Measurements from ENCODE around the gene OR13A1.
"Not testable (repeated sequence)": the region's sequence is repeated elsewhere in the genome, so short reads cannot be mapped to it uniquely, and the experiment has no call there.

Gene OR13A1

GRCh38 chr10:45302573-45302972, 12.8 kb downstream of the OR13A1 start:
- TF ChIP-seq CTCF (IDR thresholded peaks at IDR 0.05; ENCODE audit: insufficient read depth, low read length, missing control alignments): no peak
- H3K4me3 ChIP-seq (ENCODE audit: low read depth, low read length): no peak overlapping the region
- ChIA-PET POLR2A (no interaction called here), CTCF (no interaction called here)
- no peak for DNase-seq (ENCODE audit: low read depth, low spot score)

GRCh38 chr10:45298341-45298955, 17.0 kb downstream of the OR13A1 start:
- DNase-seq (ENCODE audit: low read depth, low spot score); POLR2A ChIA-PET; CTCF ChIA-PET; H3K4me3 ChIP-seq (ENCODE audit: low read depth, low read length): not testable (repeated sequence)

- ChIA-PET CTCF (no interaction called here), POLR2A (no interaction called here)
- no peak for TF ChIP-seq CTCF (IDR thresholded peaks at IDR 0.05; ENCODE audit: insufficient read depth, low read length, missing control alignments)
- no peak for DNase-seq (ENCODE audit: low read depth, low spot score)
- no peak overlapping the region for H3K4me3 ChIP-seq (ENCODE audit: low read depth, low read length)
Observed at GRCh38 chr10:45294681-45295080, 20.7 kb downstream of the OR13A1 start.

GRCh38 chr10:45286980-45287379, 28.4 kb downstream of the OR13A1 start:
- H3K4me3 ChIP-seq (ENCODE audit: low read depth, low read length): no peak overlapping the region
- ChIA-PET POLR2A (no interaction called here), CTCF (no interaction called here)
- DNase-seq (ENCODE audit: low read depth, low spot score): no peak
- no peak for TF ChIP-seq CTCF (IDR thresholded peaks at IDR 0.05; ENCODE audit: insufficient read depth, low read length, missing control alignments)

GRCh38 chr10:45282061-45282460, 33.3 kb downstream of the OR13A1 start:
- no peak for DNase-seq (ENCODE audit: low read depth, low spot score)
- no peak overlapping the region for H3K4me3 ChIP-seq (ENCODE audit: low read depth, low read length)
- ChIA-PET CTCF (no interaction called here), POLR2A (no interaction called here)
- no peak for TF ChIP-seq CTCF (IDR thresholded peaks at IDR 0.05; ENCODE audit: insufficient read depth, low read length, missing control alignments)

- H3K4me3 ChIP-seq (ENCODE audit: low read depth, low read length): no peak overlapping the region
- DNase-seq (ENCODE audit: low read depth, low spot score): no peak
- TF ChIP-seq CTCF (IDR thresholded peaks at IDR 0.05; ENCODE audit: insufficient read depth, low read length, missing control alignments): no peak
- ChIA-PET CTCF (no interaction called here), POLR2A (no interaction called here)
Observed at GRCh38 chr10:45280113-45280760, 35.2 kb downstream of the OR13A1 start.

GRCh38 chr10:45279682-45280081, 35.7 kb downstream of the OR13A1 start:
- H3K4me3 ChIP-seq (ENCODE audit: low read depth, low read length): no peak overlapping the region
- TF ChIP-seq CTCF (IDR thresholded peaks at IDR 0.05; ENCODE audit: insufficient read depth, low read length, missing control alignments): no peak
- no peak for DNase-seq (ENCODE audit: low read depth, low spot score)
- CTCF ChIA-PET: no interaction called here
- POLR2A ChIA-PET: no interaction called here

All from AG04449 (cell line).